GM18511 (cell line): Measurements from ENCODE around the gene MAP2K1.
"Not testable (repeated sequence)": the region's sequence is repeated elsewhere in the genome, so short reads cannot be mapped to it uniquely, and the experiment has no call there.

ENCODE experiments used
- ATAC-seq: cut with Tn5 transposase; IDR thresholded peaks from one replicate; pipeline ENCODE4 v1.9.1; 2021; ENCODE audit warnings: mild to moderate bottlenecking, moderate library complexity; ENCODE audit not compliant: unreplicated experiment

Gene MAP2K1

DNA sequence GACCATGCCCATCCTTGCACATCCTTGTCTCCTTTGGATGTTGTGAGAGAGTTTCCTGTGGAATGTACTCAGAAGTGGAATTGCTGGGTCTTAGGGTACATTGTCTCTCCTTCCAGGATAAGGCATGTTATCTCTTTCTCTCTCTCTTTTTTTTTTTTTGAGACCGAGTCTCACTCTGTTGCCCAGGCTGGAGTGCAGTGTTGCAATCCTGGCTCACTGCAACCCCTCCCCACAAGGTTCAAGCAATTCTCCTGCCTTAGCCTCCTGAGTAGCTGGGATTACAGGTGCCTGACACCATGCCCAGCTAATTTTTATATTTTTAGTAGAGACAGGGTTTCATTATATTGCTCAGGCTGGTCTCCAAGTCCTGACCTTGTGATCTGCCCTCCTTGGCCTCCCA is 6.3 kb downstream of the MAP2K1 start:
- ATAC-seq, result not testable (repeated sequence)

GRCh38 chr15:66394472-66394871 is 7.8 kb downstream of the MAP2K1 start:
- no peak for ATAC-seq

- no peak for ATAC-seq
Measured at GRCh38 chr15:66394915-66395314, 8.2 kb downstream of the MAP2K1 start.

GRCh38 chr15:66399276-66399675 is 12.6 kb downstream of the MAP2K1 start:
- ATAC-seq, result no peak

GRCh38 chr15:66400351-66400774 is 13.7 kb downstream of the MAP2K1 start:
- ATAC-seq, result no peak

DNA sequence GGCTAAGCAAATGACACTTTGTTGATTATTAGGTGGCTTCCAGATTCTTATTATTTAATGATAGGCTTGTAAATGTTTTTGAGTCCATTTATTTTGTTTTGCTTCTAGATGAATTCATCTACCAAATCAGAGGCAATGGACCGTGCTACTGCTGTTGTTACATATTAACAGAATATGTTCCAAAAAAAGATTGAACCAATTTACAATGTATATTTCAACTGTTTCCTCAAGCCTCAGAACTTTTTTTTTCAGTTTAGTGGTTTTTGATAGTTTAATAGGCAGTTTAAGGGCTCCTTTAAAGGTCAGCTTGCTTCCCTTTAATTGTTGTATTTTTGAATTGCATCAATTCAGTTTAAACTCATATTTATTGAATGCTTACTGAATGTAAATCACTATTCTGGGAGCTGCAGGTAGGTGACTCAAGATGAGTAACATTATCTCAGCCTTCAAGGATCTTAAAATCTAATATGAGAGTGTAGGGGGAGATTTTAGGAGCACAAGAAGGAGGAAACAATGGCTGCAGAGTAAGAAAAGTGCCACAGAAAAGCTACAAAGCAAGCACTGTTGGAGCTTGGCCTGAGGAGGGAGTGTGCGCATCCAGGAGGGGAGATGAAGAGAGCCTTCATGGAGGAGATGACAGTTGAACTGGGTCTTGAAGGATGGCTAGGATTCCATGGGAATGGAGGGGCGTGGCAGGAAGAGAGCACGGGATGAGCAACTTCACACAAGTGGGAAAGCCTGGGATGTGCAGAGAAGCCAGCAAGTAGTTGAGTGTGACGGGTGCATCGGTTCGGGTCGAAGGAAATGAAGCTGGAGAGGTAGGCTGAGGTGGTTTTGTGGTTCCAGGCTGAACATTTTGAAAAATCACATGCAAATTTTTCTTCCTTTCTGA is 14.7 kb downstream of the MAP2K1 start:
- no peak for ATAC-seq

DNA sequence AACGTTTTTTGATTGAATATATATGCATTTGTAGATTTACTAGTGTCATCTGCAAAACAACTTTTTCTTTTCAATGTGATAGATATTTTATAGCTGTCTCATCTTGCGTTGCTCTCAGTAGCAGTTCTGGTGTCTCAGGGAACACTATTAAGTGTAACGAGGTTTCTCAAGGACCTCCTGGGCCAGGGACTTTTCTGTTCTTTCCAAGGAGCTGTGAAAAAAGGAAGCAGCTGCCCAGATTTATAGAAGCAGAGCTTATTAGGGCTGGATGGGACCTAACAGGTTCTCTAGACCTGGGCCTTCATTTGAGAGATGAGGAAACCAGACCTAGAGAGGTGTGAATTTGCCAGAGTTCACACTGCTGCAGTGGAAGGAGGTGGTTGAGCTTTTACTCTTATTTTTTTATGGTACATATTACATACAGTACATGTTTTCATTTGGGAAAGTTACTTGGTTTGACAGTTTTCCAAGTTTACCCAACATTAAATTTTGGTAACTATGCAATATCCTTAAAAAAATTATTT is 16.1 kb downstream of the MAP2K1 start:
- ATAC-seq, result no peak

DNA sequence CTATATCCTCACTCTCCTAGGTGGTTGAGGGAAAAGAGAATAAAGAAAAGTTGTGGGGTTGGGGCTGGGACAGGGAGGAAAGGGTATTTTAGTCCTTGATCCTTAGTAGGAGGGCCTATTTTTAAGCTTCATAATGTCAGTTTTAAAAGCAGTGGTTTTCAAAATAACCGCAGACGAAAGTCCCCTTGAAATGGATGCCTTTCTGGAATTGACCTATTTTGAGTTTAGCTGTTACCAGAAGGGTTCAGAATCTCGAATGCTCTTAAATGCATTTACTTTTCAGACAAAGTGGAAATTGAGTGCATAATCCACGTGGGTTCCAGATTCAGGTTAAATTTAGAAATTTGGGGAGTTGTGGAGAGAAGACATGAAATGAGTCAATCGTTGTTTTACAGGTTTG is 16.6 kb downstream of the MAP2K1 start:
- no peak for ATAC-seq

DNA sequence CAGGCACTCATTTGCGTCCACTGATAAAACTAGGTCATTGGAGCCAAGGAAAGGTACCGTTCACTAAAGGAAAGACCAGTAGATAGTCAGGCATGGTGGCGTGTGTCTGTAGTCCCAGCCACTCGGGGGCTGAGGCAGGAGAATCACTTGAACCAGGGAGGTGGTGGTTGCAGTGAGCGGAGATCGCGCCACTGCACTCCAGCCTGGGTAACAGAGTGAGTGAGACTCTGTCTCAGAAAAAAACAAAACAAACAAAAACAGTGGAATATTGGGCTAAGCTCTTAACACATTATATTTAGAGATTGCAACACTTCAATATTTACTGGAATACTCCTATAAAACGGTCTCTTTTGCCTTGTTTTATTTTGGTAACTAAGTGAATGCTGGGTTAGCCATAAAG is 17.4 kb downstream of the MAP2K1 start:
- no peak for ATAC-seq

DNA sequence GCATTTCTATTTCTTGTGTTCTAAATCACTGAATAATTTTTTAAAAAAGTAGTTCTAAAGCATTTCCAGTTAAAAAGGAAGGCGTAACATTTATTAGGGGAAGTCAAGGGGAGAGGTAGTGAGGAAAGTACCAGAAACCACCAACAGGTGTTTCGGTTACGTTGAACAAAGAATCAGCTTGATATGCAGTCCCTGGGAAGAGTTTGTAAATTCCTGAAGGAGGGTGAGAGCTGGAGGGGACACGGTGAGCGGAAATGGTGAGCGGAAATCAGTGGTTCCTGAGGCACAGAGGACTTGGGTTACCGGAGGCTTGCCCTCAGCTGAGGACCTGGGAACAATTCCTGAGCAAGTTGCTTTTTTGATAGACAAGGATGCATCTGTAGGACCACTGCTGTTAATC is 17.8 kb downstream of the MAP2K1 start:
- no peak for ATAC-seq

GRCh38 chr15:66405007-66405406 is 18.3 kb downstream of the MAP2K1 start:
- no peak for ATAC-seq

DNA sequence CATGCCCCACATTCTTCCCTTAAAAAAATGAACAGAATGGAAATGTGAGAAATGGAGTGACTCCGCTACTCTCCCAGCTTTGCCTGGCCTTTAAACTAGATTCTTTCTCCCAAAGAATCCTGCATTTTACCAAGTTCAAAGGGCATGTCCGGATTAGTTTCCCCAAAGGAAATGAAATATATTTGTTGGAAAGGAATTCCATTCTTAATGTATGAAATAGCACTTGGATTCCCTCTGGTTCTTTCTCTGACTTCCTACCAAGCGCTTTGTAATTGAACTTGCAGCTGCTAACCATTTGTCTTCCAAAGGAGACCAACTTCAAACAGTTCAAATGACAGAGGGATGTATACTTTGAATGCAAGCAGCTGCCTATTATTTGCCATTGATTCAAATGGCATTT is 18.9 kb downstream of the MAP2K1 start:
- ATAC-seq, result no peak

GRCh38 chr15:66408254-66408653 is 21.5 kb downstream of the MAP2K1 start:
- no peak for ATAC-seq

DNA sequence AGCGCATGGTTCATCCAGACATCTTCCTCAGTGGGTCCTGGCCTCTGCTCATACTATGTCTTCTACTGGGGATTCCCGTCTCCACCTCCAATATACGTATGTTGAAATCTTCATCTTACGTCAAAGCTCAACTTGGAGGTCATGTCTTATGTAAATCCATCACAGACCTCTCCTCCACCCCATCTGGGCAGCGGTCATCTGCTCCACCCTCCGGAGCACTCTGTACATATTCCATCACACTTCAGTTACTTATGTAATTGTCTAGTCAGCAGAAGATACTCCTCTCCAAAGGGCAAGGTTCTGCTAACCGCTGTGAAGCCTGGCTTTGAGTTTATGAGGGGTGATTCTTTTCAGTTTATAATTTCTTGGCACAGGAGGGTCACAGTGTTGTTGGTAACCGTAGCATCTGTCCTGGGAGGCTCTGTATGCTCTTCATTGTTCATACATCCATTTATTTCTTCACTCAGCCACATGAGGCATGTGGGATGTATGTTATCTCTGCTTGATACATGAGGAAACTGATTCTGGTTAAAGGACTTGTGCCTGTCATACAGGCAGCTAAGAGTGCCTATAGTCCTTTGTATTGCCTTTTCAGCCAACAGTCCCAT is 22.1 kb downstream of the MAP2K1 start:
- no peak for ATAC-seq

DNA sequence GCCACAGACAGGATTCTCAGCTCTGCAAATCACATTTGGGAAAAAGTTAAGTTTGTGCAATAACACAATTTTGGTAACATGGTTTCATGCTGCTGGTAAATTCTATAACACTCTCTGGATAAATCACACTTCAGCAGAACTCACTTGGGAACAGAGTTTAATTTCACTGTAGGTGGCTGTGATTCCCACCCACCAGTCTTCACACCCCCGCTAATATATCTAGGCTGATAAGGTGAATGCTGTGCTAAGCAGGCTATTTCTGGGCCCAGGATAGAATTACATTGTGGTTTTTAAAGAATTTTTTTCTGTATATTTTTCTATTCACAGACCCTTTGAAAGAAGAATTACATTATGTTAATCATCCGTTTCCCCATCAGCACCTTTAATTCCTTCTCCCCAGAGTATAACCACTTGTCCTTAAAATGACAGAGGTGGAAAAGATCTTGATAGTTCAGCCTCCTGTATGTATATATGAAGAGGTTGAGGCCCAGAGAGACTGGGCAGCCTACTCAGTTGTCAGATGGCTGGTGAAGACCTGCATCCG is 22.9 kb downstream of the MAP2K1 start:
- no peak for ATAC-seq

GRCh38 chr15:66411190-66411589 is 24.5 kb downstream of the MAP2K1 start:
- ATAC-seq, result no peak

- ATAC-seq, result no peak
Measured at GRCh38 chr15:66412220-66412619, 25.5 kb downstream of the MAP2K1 start.

DNA sequence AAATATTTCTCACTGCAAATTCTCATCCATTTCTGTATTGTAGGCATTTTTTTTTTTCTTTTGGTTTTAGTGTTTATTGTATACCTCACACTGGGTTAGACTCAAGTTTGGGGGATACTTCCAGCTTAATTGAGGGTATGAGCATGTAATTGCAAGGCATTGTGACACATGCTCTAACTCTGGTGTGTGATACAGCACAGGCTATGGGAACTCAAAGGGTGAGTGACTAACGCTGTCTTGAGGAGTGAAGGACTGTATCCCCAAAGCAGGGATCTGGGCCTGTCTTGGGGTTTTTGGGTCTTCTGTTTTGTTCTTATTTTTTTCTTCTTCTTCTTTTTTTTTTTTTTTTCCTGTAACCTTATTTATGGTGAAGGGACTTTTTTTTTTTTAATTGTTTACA is 26.9 kb downstream of the MAP2K1 start:
- ATAC-seq, result no peak

- no peak for ATAC-seq
Measured at GRCh38 chr15:66415360-66415759, 28.6 kb downstream of the MAP2K1 start.

DNA sequence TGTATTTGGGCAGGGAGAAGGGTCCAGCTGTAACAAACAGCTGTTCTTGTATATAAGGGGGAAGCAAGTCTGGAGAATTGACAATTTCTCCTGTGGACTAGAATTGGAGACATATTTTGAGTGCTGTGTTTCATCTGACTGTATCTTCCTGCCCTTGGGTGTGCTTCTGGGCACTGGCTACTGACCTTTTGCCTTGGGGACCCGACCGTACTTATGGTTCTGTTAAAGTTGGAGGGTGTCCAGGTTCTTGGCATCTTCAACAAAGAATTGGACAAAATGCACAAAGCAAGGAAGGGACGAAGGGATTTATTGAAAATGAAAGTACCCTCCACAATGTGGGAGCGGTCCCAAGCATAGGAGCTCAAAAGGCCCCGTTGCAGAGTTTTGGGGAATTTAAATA is 31.0 kb downstream of the MAP2K1 start:
- ATAC-seq, result no peak

DNA sequence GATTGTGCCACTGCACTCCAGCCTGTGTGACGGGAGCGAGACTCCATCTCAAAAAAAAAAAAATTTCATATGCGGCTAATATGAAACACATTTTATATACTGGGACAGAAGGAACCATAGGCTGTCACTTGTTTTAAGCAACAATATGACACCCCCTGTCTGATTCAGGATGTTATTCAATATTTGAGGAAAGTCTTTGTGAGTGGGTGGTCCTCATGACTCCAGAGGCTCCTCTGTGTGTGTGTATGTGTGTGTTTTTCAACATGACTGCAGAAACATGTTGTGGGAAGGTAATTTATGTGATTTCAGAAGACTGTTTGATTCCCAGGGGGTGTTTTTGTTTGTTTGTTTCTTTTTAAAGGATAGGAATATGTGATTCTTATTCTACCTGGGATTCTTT is 32.8 kb downstream of the MAP2K1 start:
- ATAC-seq, result no peak

DNA sequence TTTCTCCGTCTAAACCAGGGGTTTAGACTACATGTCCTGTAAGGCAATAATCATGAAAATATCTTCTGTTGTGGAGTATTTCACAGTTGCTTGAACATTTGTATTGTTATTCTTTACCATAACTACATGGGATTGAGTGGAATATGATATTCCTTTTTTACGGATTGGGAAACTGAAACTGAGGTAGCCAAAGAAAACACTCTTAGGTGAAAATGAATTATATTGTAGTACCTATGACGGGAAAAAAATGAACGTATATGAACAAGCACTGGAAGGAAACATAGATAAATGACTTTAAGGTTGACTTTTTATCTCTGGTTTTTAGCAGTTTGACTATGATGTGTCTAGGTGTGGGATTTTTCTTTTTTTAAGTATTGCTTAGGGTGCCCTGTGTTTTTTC is 35.6 kb downstream of the MAP2K1 start:
- no peak for ATAC-seq
